HG03135 (cell line): ENCODE measurements around the gene COL4A2.

Experiments
- ATAC-seq: cut with Tn5 transposase; IDR thresholded peaks from one replicate; pipeline ENCODE4 v1.9.1; 2021; ENCODE audit warnings: mild to moderate bottlenecking, moderate library complexity; ENCODE audit not compliant: unreplicated experiment

COL4A2 gene

DNA sequence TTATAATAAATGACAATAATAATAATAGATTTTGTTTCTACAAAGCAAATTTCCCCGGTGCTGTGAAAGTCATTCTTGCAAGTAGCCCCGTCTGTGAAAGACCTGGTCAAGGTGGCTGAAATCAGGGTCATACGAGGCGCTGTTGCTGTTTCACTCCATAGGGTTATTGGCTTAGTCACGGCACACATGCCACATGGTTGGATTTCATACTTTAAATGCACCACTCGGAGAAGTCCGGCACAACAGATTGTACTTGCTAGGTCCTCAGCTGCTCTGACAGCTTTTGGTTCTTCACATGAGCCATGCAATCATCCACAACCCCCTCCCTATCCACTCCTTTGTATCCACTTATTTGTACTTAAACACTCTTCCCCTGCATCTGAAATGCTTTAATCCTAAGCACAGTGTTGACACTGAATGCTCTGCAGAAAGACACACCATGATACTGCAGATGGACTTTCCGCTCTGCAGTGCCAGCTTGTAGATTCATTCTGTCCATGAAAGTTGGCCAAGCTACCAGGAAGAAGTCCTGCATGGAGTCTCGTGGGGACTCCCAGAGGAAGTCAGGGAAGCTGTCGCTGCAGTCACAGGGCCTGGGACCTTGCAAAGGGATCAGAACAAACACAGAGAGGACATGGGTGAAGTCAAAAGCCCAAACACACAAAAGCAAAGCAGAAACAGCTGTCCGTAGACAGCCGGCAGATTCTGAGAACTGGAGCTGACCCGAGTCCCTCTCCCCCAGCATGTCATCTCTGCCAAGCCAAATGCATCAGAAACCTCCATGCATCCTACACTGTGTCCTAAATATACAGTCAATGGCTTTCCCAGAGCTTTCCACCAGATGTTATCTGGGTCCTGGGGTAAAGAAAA lies 124.6 kb downstream of the COL4A2 start:
- no peak for ATAC-seq

DNA sequence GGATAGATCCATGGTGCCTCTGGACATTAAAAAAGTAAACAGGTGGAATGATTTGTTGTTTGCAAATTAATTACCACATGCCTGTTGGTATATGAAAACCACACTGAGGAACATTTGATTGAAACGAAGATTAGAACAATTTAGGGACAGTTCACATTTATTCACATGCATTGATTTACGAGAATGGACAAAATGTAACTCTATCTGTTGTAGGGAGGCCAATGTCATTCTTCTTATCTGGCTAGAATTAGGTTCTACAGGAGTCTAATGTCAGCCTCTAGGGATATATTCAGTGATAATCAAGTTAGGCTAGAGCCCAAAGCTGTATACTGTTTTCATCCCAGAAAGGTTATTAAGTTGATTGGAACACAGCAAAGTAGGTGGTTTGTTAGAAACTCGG lies 125.4 kb downstream of the COL4A2 start:
- no peak for ATAC-seq

DNA sequence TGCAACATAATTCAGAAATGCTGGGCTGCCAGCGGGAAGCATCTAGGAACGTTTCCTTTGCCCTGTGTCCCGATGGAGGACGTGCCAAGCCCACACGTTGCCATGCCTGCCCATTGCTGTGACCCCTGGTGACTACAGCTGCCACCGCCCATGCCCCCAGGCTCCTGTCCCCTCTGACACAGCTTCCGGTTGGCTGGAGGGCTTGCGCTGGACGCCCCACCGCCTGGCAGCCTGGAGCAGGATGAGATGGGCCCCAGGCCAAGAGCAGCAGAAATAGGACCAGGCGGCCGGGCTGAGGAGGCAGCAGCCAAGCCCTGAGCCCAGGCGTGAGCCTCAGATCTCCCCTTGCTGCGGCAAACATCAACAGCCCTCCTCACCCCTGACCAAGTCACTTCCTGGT lies 125.9 kb downstream of the COL4A2 start:
- ATAC-seq, result no peak

GRCh38 chr13:110434629-110435028 lies 127.5 kb downstream of the COL4A2 start:
- no peak for ATAC-seq

DNA sequence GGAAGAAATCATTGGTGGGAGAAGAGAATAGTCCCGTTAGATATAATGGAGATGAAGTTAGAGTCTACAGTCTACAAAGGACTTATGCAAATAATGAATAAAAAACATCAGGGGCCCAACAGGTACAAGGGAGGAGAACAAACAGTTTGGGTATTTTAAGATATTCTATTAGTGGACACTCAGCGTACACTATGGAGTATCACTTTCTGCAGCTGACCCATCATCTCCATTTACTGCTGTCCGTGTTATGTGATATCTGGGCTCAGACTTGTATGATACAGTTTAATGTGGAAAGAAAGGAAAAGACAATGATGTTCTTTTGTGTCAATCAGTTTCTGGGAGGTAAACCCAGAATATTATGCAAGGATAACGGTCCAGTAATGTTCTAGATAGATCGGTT lies 128.2 kb downstream of the COL4A2 start:
- no peak for ATAC-seq

- ATAC-seq, result no peak
Observed at GRCh38 chr13:110436276-110436675, 129.2 kb downstream of the COL4A2 start.

- ATAC-seq, result no peak
Observed at GRCh38 chr13:110436786-110437370, 129.8 kb downstream of the COL4A2 start.

DNA sequence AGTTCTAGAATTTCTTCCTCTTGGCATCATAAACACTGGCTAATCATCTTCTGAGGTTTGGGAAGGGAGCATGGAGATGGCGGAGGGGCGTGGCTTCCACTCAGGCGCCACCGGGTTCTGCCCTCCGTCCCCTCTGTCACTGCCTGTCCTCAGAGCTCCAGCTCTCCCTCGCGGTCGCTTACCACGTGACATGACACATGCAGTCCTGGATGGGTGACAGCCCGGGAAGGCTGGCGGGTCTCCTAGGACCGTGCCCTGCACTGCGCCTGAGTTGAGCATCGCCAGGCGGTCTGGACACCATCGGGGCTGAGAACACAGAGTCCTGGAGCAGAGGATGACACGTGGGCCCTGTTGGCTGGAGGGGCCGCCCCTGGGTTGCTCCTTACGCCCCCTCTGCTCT lies 131.1 kb downstream of the COL4A2 start:
- ATAC-seq, result no peak

DNA sequence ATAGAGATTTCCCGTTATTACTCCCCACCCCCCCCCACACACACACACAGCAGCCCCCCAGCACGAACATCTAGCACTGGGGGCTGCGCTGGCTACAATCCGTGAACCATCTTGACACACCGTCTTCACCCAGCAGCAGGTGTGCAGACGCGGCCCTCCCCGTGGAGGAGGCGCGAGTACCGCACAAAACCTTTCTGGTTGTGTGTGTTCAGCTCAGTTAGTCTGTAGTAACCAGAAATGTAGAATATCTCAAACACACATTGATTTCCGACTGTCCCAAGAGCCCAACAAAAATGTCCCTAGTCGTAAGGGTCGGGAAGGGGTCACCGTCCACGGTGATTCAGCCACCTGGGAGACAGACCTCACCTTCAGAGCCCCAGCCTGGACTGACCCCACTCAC lies 131.7 kb downstream of the COL4A2 start:
- no peak for ATAC-seq

GRCh38 chr13:110440946-110441731 lies 134.1 kb downstream of the COL4A2 start:
- ATAC-seq, result no peak

- ATAC-seq, result no peak
Observed at GRCh38 chr13:110442930-110443621, 136.0 kb downstream of the COL4A2 start.

DNA sequence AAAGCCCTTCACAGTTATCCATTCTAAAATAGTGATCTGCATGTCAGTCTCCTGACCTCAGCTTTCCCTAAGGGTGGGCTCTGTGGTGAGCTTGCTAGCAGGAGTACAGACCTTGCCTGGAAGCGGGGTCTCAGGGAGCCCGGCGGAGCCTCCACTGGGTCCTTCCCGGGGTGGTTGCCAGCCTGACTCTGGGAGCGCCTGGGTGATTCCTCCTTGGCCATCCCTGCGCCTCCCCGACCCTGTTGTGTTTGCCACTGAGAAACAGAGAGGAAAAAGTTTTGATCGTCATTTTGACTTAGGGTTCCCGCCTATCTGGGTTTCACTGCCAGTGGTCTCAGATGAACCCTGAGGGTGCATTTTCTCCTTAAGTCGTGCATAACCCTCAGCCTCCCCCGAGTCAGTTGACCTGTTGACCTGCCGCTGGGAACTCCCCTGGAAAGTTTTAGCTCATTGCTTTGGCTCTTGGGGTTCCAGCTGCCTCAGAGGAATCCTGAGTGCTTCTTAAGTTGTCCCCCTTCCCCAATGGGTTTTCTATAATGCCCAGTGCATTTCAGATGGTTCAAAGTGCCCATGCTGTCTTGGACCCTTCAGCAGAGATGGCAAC lies 136.6 kb downstream of the COL4A2 start:
- no peak for ATAC-seq

DNA sequence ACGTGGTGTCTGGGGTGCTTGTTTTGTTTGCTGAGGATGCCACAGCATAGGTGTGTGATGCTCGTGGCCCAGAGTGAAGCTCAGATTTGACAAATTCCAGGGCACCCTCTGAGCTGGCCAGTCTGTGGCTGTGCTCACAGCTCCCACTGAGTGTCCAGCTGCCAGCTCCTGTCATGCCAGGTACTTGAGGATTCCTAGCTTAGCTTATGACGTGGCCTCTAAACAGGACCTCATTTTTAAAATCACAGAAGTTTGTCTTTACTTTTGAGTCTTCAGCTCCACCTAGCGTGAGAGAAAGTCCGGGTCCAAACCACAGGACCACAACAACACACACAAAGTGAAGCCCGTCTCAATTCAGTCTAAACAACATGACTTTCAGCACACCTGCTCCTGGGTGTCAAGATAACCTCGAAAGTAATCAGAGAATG lies 137.2 kb downstream of the COL4A2 start:
- ATAC-seq, result no peak

GRCh38 chr13:110445183-110445582 lies 138.1 kb downstream of the COL4A2 start:
- peak; percentile 44 for ATAC-seq

- ATAC-seq, result no peak
Observed at GRCh38 chr13:110445722-110446574, 138.9 kb downstream of the COL4A2 start.

DNA sequence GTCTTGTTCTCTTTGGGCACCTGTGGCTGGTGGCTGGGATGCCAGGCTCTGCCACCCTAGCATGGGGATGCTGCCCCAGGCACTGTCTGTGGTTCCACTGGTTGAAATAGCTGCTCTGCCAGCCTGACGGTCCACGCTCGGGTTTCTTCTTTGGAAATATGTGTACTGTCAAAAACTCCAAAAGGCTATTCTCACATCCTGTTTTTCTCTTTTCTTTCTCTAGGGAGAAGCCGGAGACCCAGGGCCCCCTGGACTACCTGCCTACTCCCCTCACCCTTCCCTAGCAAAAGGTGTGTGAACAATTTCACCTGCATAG lies 139.4 kb downstream of the COL4A2 start:
- ATAC-seq, result no peak

GRCh38 chr13:110447058-110447511 lies 140.0 kb downstream of the COL4A2 start:
- no peak for ATAC-seq

DNA sequence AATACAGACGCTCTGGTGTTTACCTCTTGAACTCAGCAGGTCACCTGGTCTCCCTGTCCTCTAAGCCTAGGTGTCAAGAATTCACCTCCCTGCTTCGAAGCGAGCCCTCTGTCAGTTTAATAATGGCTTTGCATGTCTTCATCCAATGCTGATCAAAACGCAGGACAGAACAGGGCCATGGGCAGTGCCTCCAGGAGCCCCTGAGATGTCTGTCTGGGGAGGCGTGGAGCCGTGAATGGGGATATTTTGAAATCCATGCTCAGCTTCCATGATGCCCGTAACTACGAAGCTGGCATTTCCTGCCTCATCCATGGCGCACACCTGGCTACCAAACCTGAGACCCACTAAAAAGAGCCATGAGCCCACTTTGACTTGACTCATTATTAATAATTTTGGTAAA lies 140.7 kb downstream of the COL4A2 start:
- ATAC-seq, result no peak

- no peak for ATAC-seq
Observed at GRCh38 chr13:110448230-110448629, 141.1 kb downstream of the COL4A2 start.

DNA sequence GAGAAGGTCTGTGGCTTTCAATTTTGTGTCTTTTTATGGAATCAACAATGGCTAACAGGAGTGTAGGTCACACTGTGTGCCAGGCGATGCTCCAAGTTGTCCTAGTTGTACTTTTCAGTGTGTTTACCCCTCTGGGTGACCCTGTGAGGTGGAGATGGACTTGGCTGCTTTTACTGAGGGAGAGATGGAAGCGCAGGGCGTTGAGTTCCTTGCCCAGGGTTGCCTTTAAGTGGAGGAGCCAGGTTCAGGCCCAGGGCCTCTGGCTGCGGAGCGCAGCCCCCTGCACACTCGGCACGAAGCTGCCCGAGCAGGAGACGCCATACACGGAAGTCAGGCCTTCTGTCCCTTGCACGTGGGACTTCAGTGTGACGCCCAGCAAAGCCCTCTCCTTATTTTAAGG lies 141.6 kb downstream of the COL4A2 start:
- ATAC-seq, result no peak
